ACC112 (cell line): ENCODE results near the gene PAX1.

Experiments
- H2AFZ ChIP-seq: fragments of 200-600 bp; sonication (generic); one replicate; pipeline ENCODE4 v1.6.0; 2017; ENCODE audit warnings: antibody characterized with exemption, low read length; ENCODE audit not compliant: unreplicated experiment
- H3K27ac ChIP-seq: fragments of 200-600 bp; sonication (generic); 2 replicates; pipeline ENCODE4 v1.5.1; 2014; ENCODE audit warnings: low read depth, mild to moderate bottlenecking, antibody characterized with exemption, low read length, moderate library complexity
- H3K27me3 ChIP-seq: fragments of 200-600 bp; sonication (generic); 2 replicates; pipeline ENCODE4 v1.6.1; 2014; ENCODE audit warnings: mild to moderate bottlenecking, antibody characterized with exemption, low read length, moderate library complexity, mixed read lengths; ENCODE audit not compliant: insufficient read depth
- H3K36me3 ChIP-seq: fragments of 200-600 bp; sonication (generic); 2 replicates; pipeline ENCODE4 v1.6.1; 2016; ENCODE audit warnings: mild to moderate bottlenecking, antibody characterized with exemption, low read length, moderate library complexity, mixed read lengths; ENCODE audit not compliant: insufficient read depth
- H3K4me1 ChIP-seq: fragments of 200-600 bp; sonication (generic); one replicate; pipeline ENCODE4 v1.6.1; 2016; ENCODE audit warnings: low read length, mixed read lengths; ENCODE audit not compliant: insufficient read depth, unreplicated experiment, control insufficient read depth
- H3K4me3 ChIP-seq: fragments of 200-600 bp; sonication (generic); 2 replicates; pipeline ENCODE4 v1.5.1; 2014; ENCODE audit warnings: mild to moderate bottlenecking, low read depth, low read length
- H3K79me2 ChIP-seq: fragments of 200-600 bp; sonication (generic); one replicate; pipeline ENCODE4 v1.6.0; 2016; ENCODE audit warnings: low read length; ENCODE audit not compliant: control insufficient read depth, unreplicated experiment, insufficient read depth

The PAX1 gene

DNA sequence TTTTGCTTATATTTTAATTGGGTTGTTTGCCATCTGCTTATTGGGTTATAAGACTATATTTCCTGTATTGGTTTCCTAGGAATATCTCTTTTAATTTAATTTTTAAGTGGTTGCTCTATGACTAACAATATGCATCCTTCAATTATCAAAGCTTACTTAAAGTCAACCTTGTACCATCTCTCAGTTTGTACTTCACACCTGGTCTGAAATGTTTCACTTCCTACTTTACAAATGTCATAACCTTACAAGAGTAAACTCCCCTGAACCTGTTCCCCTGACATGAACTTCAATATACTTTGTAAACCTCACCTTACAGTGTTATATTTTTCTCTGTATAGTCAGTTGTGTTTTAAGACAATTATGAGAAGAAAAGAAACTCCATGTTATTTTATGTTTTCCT, 35.8 kb downstream of the PAX1 start:
- Histone ChIP-seq H3K27me3 (no peaks in the 10 kb centered on the region), H2AFZ (no peak overlapping the region), H3K79me2 (no peaks in the 10 kb centered on the region), H3K36me3 (no peaks in the 10 kb centered on the region), H3K4me3 (no peak overlapping the region), H3K4me1 (no peaks in the 10 kb centered on the region), H3K27ac (no peak overlapping the region)

DNA sequence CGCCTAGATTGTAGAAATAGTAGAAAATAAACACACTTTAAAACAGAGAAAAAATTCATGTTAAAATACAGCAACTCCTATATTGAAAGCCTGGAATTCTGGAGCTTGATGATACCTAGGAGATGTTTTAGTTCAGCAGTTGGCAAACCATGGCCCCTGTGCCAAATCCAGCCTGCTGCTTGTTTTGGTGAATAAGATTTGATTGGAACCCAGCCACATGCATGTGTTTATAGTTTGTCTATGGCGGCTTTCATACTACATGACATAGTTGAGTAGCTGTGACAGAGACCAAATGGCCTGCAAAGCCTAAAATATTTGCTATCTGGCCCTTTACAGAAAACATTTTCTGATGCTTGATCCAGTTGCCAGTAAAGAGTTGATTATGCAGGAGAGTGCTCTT, 57.2 kb downstream of the PAX1 start:
- Histone ChIP-seq H3K79me2 (no peaks in the 10 kb centered on the region), H3K27me3 (no peaks in the 10 kb centered on the region), H3K4me1 (no peaks in the 10 kb centered on the region), H3K36me3 (no peaks in the 10 kb centered on the region), H3K4me3 (no peak overlapping the region), H2AFZ (no peak overlapping the region), H3K27ac (no peak overlapping the region)

DNA sequence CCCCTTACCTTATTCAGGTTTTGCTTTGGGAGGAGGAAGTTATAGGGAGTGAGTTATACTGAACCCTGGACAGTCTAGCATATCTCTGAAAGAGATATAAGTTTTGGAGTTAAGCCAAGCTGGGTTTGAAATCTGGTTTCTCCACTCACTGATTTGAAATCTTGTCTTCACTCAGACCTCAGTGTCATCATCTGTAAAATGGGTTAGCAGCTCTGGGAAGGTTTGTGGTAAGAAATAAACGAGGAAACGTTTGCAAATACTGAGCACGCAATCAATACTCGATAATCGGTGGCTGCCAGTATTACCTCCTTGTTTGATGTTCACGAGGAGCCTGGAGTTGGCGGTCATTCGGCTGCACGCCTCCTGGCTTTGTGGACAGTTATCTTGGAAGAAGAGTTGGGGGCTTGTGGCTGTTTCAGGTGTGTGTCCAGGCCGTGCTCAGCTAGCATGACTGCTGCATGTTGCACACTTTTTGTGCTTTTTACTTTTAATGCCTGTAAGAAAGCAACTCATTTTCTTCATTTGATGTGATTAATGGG, 61.8 kb downstream of the PAX1 start:
- H3K4me3 ChIP-seq = no peak overlapping the region
- H3K79me2 ChIP-seq = no peaks in the 10 kb centered on the region
- no peak overlapping the region for H2AFZ ChIP-seq
- no peaks in the 10 kb centered on the region for H3K4me1 ChIP-seq
- no peaks in the 10 kb centered on the region for H3K27me3 ChIP-seq
- H3K36me3 ChIP-seq = no peaks in the 10 kb centered on the region
- no peak overlapping the region for H3K27ac ChIP-seq

DNA sequence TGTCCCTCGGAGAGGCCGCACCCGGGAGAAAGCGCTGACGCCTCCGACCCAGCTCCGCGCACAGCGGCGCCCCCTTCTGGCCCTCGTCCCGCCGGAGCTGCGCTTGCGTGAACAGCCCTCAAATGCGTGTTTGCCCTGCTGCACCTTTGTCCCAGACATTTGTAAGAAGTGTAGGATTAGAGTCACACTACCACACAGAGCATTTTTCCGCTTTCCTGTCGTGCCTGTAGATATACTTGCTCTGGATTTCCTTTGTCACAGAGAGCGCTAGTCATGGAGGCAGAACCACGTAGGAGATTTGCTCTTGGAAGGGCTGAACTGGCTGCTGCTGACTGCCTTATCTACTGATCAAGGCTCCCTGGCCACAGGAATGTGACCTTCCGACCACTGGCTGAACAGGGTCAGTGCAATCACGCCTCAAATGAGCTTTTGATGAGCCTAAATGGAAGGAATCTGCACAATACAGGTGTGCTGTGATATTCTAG, 62.3 kb downstream of the PAX1 start:
- H3K4me1 ChIP-seq = no peaks in the 10 kb centered on the region
- H3K27ac ChIP-seq = no peak overlapping the region
- H3K4me3 ChIP-seq = no peak overlapping the region
- no peaks in the 10 kb centered on the region for H3K27me3 ChIP-seq
- H2AFZ ChIP-seq = no peak overlapping the region
- no peaks in the 10 kb centered on the region for H3K79me2 ChIP-seq
- no peaks in the 10 kb centered on the region for H3K36me3 ChIP-seq
